ENCODE results near the gene SVOP. TPM values are rescaled to one million over a fixed set of nuclear protein-coding genes. Genes with fewer than 3 reads are reported as not detected.
A peak's percentile ranks its signal among the peaks of the same experiment; 100 is the strongest.

The SVOP gene, protein sequence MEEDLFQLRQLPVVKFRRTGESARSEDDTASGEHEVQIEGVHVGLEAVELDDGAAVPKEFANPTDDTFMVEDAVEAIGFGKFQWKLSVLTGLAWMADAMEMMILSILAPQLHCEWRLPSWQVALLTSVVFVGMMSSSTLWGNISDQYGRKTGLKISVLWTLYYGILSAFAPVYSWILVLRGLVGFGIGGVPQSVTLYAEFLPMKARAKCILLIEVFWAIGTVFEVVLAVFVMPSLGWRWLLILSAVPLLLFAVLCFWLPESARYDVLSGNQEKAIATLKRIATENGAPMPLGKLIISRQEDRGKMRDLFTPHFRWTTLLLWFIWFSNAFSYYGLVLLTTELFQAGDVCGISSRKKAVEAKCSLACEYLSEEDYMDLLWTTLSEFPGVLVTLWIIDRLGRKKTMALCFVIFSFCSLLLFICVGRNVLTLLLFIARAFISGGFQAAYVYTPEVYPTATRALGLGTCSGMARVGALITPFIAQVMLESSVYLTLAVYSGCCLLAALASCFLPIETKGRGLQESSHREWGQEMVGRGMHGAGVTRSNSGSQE
- total RNA-seq, result not detected in 2 replicates
- under 0.01 TPM for total RNA-seq (2013)
- not detected in 2 replicates for polyA plus RNA-seq
- polyA minus RNA-seq, result not detected in 2 replicates

DNA sequence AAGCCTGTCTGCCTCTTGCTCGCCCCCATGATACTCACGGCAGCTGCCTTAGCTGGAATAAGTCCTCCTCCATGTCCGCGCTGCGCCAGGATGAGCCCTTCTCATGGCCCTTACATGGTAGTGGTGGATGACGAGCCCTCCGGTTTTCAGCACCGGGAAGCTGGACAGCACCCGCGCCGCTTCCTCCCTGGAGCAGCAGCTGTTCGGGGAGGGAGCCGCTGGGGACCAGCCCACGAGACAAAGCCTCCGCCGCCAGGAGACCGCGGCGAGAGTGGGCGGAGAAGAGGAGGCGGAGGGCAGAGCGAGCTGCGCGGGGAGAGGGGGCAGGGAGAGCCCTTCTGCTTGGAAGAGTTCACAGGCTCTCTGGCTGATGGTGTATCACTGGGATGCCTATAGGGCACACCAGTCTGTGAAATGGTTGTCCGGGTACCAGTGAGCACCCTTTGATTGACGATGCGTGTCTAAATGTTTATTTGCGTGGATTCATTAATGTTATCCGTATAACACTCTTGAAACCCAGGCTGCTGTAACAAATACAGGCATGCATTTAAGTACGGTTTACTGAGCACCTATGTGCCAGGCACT, at the start of gene SVOP:
SVOP (minus strand) TSS at position 273 of the 585 bp plus-strand sequence; CDS start at position 73, 200 bp downstream.
- POLR2A ChIA-PET, result no interaction called here
- H3K27ac Mint-ChIP-seq, result no peak within 1 kb of the TSS
- Histone ChIP-seq H3K9ac (ENCODE audit: low read length) (no peak within 1 kb of the TSS), H3K9me3 (ENCODE audit: control extremely low read depth in 1 of 3, control insufficient read depth in 2 of 3, insufficient read depth in 1 of 3, low read length in 2 of 3) (peaks cover 0 to 1% (median 0%) of the 10 kb centered on the region in 3 donors), H3K4me1 (ENCODE audit: control insufficient read depth in 2 of 2, insufficient read depth in 2 of 2, low read length in 2 of 2) (peaks cover 4 to 5% of the 10 kb centered on the region in 2 donors), H3K27ac (ENCODE audit: low read length in 2 of 2) (no peak within 1 kb of the TSS), H2AFZ (ENCODE audit: insufficient read depth, low read depth, low read length, poor library complexity, severe bottlenecking) (no peak within 1 kb of the TSS), H3K36me3 (replicated peaks in 1 of 2; ENCODE audit: control extremely low read depth in 1 of 2, control insufficient read depth in 1 of 2, extremely low read depth in 1 of 2, insufficient read depth in 2 of 2, low read length in 1 of 2) (no peaks in the 10 kb centered on the region), H3K4me2 (replicated peaks; ENCODE audit: low read depth, low read length, poor library complexity, severe bottlenecking) (peak within 1 kb of the TSS; percentile 38), H3K4me3 (ENCODE audit: control extremely low read depth in 1 of 5, extremely low read depth in 1 of 5, insufficient read depth in 1 of 5, low read depth in 2 of 5, low read length in 4 of 5) (no peak within 1 kb of the TSS), H3K27me3 (replicated peaks in 1 of 4; ENCODE audit: control extremely low read depth in 1 of 4, control insufficient read depth in 3 of 4, insufficient read depth in 4 of 4, low read length in 3 of 4) (peaks cover 0 to 33% (median 27%) of the 10 kb centered on the region in 4 experiments), H4K20me1 (ENCODE audit: control insufficient read depth, insufficient read depth, low read length, poor library complexity, severe bottlenecking) (no peaks in the 10 kb centered on the region), H3K79me2 (ENCODE audit: control insufficient read depth, insufficient read depth, low read length) (no peaks in the 10 kb centered on the region)
- intact Hi-C loops (cut with micrococcal nuclease), result no loop called here
- ATAC-seq (ENCODE audit: low read depth), result no peak
- peak; percentile 18 for DNase-seq
- peaks cover 4% of the 10 kb centered on the region for H3K4me1 Mint-ChIP-seq
- H3K9me3 Mint-ChIP-seq (ENCODE audit: insufficient read depth), result no peaks in the 10 kb centered on the region
- H3K4me3 Mint-ChIP-seq, result no peak within 1 kb of the TSS
- TF ChIP-seq, protein P1, sequence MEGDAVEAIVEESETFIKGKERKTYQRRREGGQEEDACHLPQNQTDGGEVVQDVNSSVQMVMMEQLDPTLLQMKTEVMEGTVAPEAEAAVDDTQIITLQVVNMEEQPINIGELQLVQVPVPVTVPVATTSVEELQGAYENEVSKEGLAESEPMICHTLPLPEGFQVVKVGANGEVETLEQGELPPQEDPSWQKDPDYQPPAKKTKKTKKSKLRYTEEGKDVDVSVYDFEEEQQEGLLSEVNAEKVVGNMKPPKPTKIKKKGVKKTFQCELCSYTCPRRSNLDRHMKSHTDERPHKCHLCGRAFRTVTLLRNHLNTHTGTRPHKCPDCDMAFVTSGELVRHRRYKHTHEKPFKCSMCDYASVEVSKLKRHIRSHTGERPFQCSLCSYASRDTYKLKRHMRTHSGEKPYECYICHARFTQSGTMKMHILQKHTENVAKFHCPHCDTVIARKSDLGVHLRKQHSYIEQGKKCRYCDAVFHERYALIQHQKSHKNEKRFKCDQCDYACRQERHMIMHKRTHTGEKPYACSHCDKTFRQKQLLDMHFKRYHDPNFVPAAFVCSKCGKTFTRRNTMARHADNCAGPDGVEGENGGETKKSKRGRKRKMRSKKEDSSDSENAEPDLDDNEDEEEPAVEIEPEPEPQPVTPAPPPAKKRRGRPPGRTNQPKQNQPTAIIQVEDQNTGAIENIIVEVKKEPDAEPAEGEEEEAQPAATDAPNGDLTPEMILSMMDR (IDR thresholded peaks at IDR 0.05), result no peak
- TF ChIP-seq EZH2 (IDR thresholded peaks at IDR 0.05; ENCODE audit: borderline replicate concordance, insufficient read depth, low read depth, low read length, poor library complexity, severe bottlenecking), result no peak
- CTCF ChIA-PET, result interaction anchor here (0.8 kb wide), 1 partner anchor 136 kb away, joined by 3 read pairs; no protein-coding TSS in a partner anchor
- 8% methylated on average over 30 of the region's 30 CpGs for WGBS (ENCODE audit: insufficient coverage)
- peaks cover 44% of the 10 kb centered on the region for H3K27me3 Mint-ChIP-seq

All from B cell (primary cell).